HepG2 (cell line): Measurements from ENCODE around the gene RHD. TPM values are rescaled to one million over a fixed set of nuclear protein-coding genes. Genes with fewer than 3 reads are reported as not detected.

Experiments used
- GABPA ChIP-seq, 2 experiments: IDR thresholded peaks; 2 replicates each; pipeline ENCODE4 v1.6.1; 2011 to 2016; ENCODE audit warnings: low read depth in 2 of 2, low read length in 1 of 2, missing biosample characterization in 1 of 2, missing genetic modification characterization in 1 of 2
- MATR3 ChIP-seq: sonication (generic); formaldehyde crosslinking; IDR thresholded peaks from 2 replicates; pipeline ENCODE4 v1.4.0; 2020; ENCODE audit warnings: missing genetic modification reagents
- NFE2L1 ChIP-seq: sonication (generic); formaldehyde crosslinking; IDR thresholded peaks from 2 replicates; pipeline ENCODE4 v1.4.0; 2020; ENCODE audit warnings: missing genetic modification reagents, mild to moderate bottlenecking, borderline replicate concordance
- POLR2G ChIP-seq: fragments of 200-400 bp; formaldehyde crosslinking; IDR thresholded peaks from 2 replicates; pipeline ENCODE4 v1.6.1; 2018; ENCODE audit warnings: mild to moderate bottlenecking, low read depth, low read length, moderate library complexity
- PPARG ChIP-seq: conservative IDR thresholded peaks from 2 replicates; pipeline ENCODE4 v1.6.1; 2016; ENCODE audit warnings: missing biosample characterization, missing genetic modification reagents
- RARA ChIP-seq: IDR thresholded peaks from 2 replicates; pipeline ENCODE4 v1.6.1; 2016; ENCODE audit warnings: missing genetic modification reagents, missing compliant biosample characterization
- SP1 ChIP-seq, 2 experiments: fragments of 450-650 bp in 1 of 2; sonication (generic) in 1 of 2; formaldehyde crosslinking in 1 of 2; IDR thresholded peaks; 2 replicates each; pipeline versions ENCODE4 v1.4.0 to v1.6.1; 2016 to 2020; ENCODE audit warnings: missing genetic modification reagents in 1 of 2
- SP4 ChIP-seq: sonication (generic); formaldehyde crosslinking; IDR thresholded peaks from 2 replicates; pipeline ENCODE4 v1.8.1; 2023; ENCODE audit warnings: mild to moderate bottlenecking, missing genetic modification reagents
- TAF1 ChIP-seq: sonication (generic); formaldehyde crosslinking; IDR thresholded peaks from 2 replicates; pipeline ENCODE4 v1.4.0; 2020; ENCODE audit warnings: missing genetic modification reagents
- ZNF101 ChIP-seq: sonication (generic); formaldehyde crosslinking; IDR thresholded peaks from 2 replicates; pipeline ENCODE4 v1.4.0; 2020; ENCODE audit warnings: mild to moderate bottlenecking, low read depth, missing genetic modification reagents, borderline replicate concordance
- ZNF12 ChIP-seq: sonication (generic); formaldehyde crosslinking; IDR thresholded peaks from 2 replicates; pipeline ENCODE4 v1.5.0; 2020; ENCODE audit warnings: missing genetic modification reagents
- ZNF720 ChIP-seq: sonication (generic); formaldehyde crosslinking; IDR thresholded peaks from 2 replicates; pipeline ENCODE4 v1.4.0; 2020; ENCODE audit warnings: missing genetic modification reagents
- polyA plus RNA-seq, 8 experiments: library from polyadenylated mRNA; depleted of rRNA in 3 of 8; stranded (reverse) in 7 of 8; unstranded in 1 of 8; fragments of >200 nt; fragmentation: Illumina TruSeq in 4 of 8; extraction: Trizol in 4 of 8; gene quantifications; 2 replicates each; pipeline versions ENCODE4 v1.2.1 to v1.2.3, GENCODE V29; 2011 to 2016; ENCODE audit warnings: low read depth in 4 of 8, missing spikeins in 1 of 8, mixed read lengths in 1 of 8; ENCODE audit not compliant: insufficient read depth in 1 of 8
- total RNA-seq, 5 experiments: library from RNA; depleted of rRNA; stranded (reverse); fragments of >200 nt; fragmentation: Illumina TruSeq; extraction: Trizol; gene quantifications; 2 replicates each; pipeline ENCODE4 v1.2.3, GENCODE V29; 2016; ENCODE audit warnings: low read depth in 1 of 5
- TF ChIP-seq, protein P1 (sequence below): sonication (generic); formaldehyde crosslinking; IDR thresholded peaks from 2 replicates; pipeline ENCODE4 v1.4.0; 2020; ENCODE audit warnings: missing genetic modification reagents
- TF ChIP-seq, protein P2 (sequence below): sonication (generic); formaldehyde crosslinking; IDR thresholded peaks from 2 replicates; pipeline ENCODE4 v1.5.1; 2020; ENCODE audit warnings: mild to moderate bottlenecking, missing genetic modification reagents
- TF ChIP-seq, protein P3 (sequence below): sonication (generic); formaldehyde crosslinking; IDR thresholded peaks from 2 replicates; pipeline ENCODE4 v1.4.0; 2020; ENCODE audit warnings: missing genetic modification reagents, borderline replicate concordance
- TF ChIP-seq, protein P4 (sequence below): sonication (generic); formaldehyde crosslinking; IDR thresholded peaks from 2 replicates; pipeline ENCODE4 v1.4.0; 2020; ENCODE audit warnings: missing genetic modification reagents, borderline replicate concordance

The RHD gene
- total and polyA plus RNA-seq, 2 of the 13 experiments (the other 11 are each of a cell fraction or from before 2014, with no cell fraction given) = not detected

DNA sequence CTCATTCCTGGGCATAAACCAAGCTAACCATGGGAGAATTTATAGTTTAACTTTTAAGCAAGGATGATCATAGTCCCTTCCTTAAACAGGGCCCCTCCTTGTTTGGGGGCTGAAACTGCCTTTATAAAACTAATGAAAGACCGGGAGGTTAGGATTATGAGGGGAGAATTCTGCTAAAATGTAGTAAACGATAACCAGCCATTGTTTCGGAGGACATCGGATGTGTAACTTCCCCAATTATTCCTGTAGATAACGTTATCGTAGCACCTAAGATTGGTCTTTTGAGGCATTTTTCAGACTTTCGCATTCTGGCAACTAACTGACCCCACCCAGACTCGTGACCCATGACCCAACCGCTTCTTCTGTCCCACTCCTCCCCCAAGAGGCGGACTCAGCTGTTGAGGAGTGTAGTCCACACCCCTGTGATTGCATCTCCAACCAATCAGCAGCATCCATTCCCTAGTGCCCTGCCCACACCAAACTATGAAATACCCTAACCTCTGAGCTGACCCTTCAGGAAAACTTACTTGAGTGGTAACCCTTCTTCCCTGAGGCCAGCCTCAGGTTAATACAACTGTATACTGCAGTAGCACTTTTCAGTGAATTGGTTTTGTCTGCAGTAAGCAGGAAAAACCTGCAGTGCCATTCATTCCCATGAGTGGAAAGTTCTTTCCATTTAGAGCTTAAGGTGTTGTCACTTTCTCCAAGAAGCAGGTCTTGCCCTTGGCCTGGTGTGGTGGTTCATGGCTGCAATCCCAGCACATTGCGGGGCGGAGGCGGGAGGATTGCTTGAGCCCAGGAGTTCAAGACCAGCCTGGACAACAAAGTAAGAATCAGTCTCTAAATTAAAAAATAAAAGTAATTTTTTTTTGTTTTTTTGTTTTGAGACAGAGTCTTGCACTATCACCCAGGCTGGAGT lies 39.2 kb upstream of the RHD start (continued):
- TF ChIP-seq, protein P1, sequence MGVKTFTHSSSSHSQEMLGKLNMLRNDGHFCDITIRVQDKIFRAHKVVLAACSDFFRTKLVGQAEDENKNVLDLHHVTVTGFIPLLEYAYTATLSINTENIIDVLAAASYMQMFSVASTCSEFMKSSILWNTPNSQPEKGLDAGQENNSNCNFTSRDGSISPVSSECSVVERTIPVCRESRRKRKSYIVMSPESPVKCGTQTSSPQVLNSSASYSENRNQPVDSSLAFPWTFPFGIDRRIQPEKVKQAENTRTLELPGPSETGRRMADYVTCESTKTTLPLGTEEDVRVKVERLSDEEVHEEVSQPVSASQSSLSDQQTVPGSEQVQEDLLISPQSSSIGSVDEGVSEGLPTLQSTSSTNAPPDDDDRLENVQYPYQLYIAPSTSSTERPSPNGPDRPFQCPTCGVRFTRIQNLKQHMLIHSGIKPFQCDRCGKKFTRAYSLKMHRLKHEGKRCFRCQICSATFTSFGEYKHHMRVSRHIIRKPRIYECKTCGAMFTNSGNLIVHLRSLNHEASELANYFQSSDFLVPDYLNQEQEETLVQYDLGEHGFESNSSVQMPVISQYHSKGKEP = no peak
- TF ChIP-seq, protein P2, sequence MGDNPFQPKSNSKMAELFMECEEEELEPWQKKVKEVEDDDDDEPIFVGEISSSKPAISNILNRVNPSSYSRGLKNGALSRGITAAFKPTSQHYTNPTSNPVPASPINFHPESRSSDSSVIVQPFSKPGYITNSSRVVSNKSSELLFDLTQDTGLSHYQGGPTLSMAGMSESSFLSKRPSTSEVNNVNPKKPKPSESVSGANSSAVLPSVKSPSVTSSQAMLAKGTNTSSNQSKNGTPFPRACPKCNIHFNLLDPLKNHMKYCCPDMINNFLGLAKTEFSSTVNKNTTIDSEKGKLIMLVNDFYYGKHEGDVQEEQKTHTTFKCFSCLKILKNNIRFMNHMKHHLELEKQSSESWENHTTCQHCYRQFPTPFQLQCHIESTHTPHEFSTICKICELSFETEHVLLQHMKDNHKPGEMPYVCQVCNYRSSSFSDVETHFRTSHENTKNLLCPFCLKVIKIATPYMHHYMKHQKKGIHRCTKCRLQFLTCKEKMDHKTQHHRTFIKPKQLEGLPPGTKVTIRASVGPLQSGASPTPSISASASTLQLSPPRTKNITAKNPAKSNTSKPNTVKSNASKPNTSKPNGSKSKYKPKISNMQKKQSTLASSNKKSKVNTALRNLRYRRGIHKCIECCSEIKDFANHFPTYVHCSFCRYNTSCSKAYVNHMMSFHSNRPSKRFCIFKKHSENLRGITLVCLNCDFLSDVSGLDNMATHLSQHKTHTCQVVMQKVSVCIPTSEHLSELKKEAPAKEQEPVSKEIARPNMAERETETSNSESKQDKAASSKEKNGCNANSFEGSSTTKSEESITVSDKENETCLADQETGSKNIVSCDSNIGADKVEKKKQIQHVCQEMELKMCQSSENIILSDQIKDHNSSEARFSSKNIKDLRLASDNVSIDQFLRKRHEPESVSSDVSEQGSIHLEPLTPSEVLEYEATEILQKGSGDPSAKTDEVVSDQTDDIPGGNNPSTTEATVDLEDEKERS (CRISPR knock-in tag) = no peak
- TF ChIP-seq ZNF12 (no peak), SP1 (IDR thresholded peaks at IDR 0.05) (no peak), SP1 (CRISPR knock-in tag; IDR thresholded peaks at IDR 0.05) (0 out of 2 replicates have a peak, but pooled peaks have one; percentile 27), NFE2L1 (no peak), POLR2G (peak; percentile 25; the same call in 1 of the 2 replicates), GABPA (IDR thresholded peaks at IDR 0.05; ENCODE audit: low read depth, low read length) (no peak), GABPA (CRISPR knock-in tag; IDR thresholded peaks at IDR 0.05; ENCODE audit: low read depth) (peak; percentile 42; the same call in 1 of the 2 replicates), TAF1 (CRISPR knock-in tag) (no peak), ZNF720 (CRISPR knock-in tag) (no peak), SP4 (CRISPR knock-in tag) (no peak), ZNF101 (CRISPR knock-in tag) (no peak), PPARG (CRISPR knock-in tag) (peak; percentile 33; the same call in 1 of the 2 replicates), RARA (CRISPR knock-in tag) (peak; percentile 30), MATR3 (CRISPR knock-in tag) (no peak)
- TF ChIP-seq, protein P3, sequence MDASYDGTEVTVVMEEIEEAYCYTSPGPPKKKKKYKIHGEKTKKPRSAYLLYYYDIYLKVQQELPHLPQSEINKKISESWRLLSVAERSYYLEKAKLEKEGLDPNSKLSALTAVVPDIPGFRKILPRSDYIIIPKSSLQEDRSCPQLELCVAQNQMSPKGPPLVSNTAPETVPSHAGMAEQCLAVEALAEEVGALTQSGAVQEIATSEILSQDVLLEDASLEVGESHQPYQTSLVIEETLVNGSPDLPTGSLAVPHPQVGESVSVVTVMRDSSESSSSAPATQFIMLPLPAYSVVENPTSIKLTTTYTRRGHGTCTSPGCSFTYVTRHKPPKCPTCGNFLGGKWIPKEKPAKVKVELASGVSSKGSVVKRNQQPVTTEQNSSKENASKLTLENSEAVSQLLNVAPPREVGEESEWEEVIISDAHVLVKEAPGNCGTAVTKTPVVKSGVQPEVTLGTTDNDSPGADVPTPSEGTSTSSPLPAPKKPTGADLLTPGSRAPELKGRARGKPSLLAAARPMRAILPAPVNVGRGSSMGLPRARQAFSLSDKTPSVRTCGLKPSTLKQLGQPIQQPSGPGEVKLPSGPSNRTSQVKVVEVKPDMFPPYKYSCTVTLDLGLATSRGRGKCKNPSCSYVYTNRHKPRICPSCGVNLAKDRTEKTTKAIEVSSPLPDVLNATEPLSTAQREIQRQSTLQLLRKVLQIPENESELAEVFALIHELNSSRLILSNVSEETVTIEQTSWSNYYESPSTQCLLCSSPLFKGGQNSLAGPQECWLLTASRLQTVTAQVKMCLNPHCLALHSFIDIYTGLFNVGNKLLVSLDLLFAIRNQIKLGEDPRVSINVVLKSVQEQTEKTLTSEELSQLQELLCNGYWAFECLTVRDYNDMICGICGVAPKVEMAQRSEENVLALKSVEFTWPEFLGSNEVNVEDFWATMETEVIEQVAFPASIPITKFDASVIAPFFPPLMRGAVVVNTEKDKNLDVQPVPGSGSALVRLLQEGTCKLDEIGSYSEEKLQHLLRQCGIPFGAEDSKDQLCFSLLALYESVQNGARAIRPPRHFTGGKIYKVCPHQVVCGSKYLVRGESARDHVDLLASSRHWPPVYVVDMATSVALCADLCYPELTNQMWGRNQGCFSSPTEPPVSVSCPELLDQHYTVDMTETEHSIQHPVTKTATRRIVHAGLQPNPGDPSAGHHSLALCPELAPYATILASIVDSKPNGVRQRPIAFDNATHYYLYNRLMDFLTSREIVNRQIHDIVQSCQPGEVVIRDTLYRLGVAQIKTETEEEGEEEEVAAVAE (CRISPR knock-in tag) = no peak
- TF ChIP-seq, protein P4, sequence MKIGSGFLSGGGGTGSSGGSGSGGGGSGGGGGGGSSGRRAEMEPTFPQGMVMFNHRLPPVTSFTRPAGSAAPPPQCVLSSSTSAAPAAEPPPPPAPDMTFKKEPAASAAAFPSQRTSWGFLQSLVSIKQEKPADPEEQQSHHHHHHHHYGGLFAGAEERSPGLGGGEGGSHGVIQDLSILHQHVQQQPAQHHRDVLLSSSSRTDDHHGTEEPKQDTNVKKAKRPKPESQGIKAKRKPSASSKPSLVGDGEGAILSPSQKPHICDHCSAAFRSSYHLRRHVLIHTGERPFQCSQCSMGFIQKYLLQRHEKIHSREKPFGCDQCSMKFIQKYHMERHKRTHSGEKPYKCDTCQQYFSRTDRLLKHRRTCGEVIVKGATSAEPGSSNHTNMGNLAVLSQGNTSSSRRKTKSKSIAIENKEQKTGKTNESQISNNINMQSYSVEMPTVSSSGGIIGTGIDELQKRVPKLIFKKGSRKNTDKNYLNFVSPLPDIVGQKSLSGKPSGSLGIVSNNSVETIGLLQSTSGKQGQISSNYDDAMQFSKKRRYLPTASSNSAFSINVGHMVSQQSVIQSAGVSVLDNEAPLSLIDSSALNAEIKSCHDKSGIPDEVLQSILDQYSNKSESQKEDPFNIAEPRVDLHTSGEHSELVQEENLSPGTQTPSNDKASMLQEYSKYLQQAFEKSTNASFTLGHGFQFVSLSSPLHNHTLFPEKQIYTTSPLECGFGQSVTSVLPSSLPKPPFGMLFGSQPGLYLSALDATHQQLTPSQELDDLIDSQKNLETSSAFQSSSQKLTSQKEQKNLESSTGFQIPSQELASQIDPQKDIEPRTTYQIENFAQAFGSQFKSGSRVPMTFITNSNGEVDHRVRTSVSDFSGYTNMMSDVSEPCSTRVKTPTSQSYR (CRISPR knock-in tag) = peak; percentile 79
